Lower lobe of right lung (tissue), 2 donors: ENCODE measurements around the gene TMEM40. TPM values are rescaled to one million over a fixed set of nuclear protein-coding genes. Genes with fewer than 3 reads are reported as not detected.
A peak's percentile ranks its signal among the peaks of the same experiment; 100 is the strongest.

Experiments
- ATAC-seq, 2 donors: fragments of 200-7000 bp; cut with Tn5 transposase; one replicate each; pipeline ENCODE4 v1.9.1; 2020 to 2022; ENCODE audit warnings: mild to moderate bottlenecking in 2 of 2, moderate library complexity in 2 of 2
- DNase-seq: peaks from one replicate; pipeline ENCODE4 v3.0.0-alpha.2; 2020
- H3K27ac ChIP-seq: fragments of 200-600 bp; one replicate; pipeline ENCODE4 v1.8.0; 2022
- H3K27me3 ChIP-seq: fragments of 200-600 bp; one replicate; pipeline ENCODE4 v1.8.0; 2022; ENCODE audit warnings: low read depth
- H3K36me3 ChIP-seq: fragments of 200-600 bp; one replicate; pipeline ENCODE4 v1.8.0; 2022; ENCODE audit warnings: mild to moderate bottlenecking
- H3K4me1 ChIP-seq: fragments of 200-600 bp; one replicate; pipeline ENCODE4 v1.8.0; 2022
- H3K4me3 ChIP-seq: fragments of 200-600 bp; one replicate; pipeline ENCODE4 v1.8.0; 2022; ENCODE audit warnings: mild to moderate bottlenecking
- H3K9me3 ChIP-seq: fragments of 200-600 bp; one replicate; pipeline ENCODE4 v1.8.0; 2022
- CTCF ChIP-seq: fragments of 200-600 bp; IDR thresholded peaks from one replicate; pipeline ENCODE4 v1.8.0; 2022; ENCODE audit warnings: antibody characterized with exemption, mild to moderate bottlenecking
- intact Hi-C: fragments of 100-400 bp; cut with DNase I; formaldehyde crosslinking; loops from one replicate; pipeline ENCODE4 v1.11.0; 2022
- total RNA-seq: library from RNA; stranded (reverse); fragmentation: NEBNext Ultra II Directional; extraction: Animal tissue kit (Norgen Biotek cat#: 25700); gene quantifications from one replicate; pipeline ENCODE4 v1.2.1, GENCODE V29; 2021
- donor health status: DM: no; HTN: yes; CAD: no; lungs with severe emphysema.

The TMEM40 gene
- total RNA-seq, 1 donor from 2014 or later = 1.0 TPM

DNA sequence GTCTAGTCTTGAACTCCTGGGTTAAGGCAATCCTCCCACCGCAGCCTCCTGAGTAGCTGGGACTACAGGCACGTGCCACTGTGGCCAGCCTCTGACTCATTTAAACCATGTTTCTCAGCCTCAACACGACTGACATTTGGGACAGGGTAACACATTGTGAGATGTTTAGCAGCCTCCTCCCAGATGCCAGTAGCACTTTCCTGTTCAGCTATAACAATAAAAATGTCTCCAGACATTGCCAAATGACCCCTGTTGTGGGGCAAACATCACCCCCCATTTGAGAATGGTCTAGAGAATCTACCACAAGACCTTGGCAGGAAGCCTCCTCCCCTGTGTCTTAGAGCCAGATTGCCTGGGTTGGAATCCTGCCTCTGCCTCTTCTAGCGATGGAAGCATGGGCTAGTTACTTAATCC, 8.4 kb downstream of the TMEM40 start:
- intact Hi-C loops = no loop called here
- no peaks in the 10 kb centered on the region for H3K36me3 ChIP-seq
- no peaks in the 10 kb centered on the region for H3K27me3 ChIP-seq
- no peak for TF ChIP-seq CTCF
- peaks cover 8% of the 10 kb centered on the region for H3K4me1 ChIP-seq
- DNase-seq = no peak
- H3K9me3 ChIP-seq = no peaks in the 10 kb centered on the region
- no peak overlapping the region for H3K27ac ChIP-seq
- no peak overlapping the region for H3K4me3 ChIP-seq
- ATAC-seq = no peak

- Histone ChIP-seq H3K4me1 (peaks cover 8% of the 10 kb centered on the region), H3K9me3 (no peaks in the 10 kb centered on the region), H3K36me3 (no peaks in the 10 kb centered on the region), H3K4me3 (no peak overlapping the region), H3K27ac (no peak overlapping the region), H3K27me3 (no peaks in the 10 kb centered on the region)
- ATAC-seq = peak; percentile 60 to 67
- DNase-seq = no peak
- TF ChIP-seq CTCF = no peak
- intact Hi-C loops = no loop called here
Measured at GRCh38 chr3:12750223-12750622, 8.8 kb downstream of the TMEM40 start.

DNA sequence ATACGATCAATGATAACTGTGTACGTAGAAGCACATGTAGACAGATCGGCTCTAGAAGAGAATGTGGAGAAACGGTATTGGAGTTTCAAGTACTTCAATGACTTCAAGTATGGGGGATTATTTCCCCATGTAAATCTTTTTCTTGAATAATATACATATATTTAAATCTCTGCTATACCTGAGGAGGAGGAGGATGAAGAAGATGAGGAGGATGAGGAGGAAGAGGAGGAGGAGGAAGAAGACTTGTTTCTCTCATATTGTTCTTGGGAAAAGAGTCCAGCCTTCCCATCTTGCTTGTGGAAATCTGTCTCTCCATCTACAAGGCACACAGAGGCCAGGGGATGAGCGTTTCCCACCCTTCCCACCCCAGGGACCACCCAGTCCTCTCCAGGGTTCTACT, 10.6 kb downstream of the TMEM40 start:
- H3K9me3 ChIP-seq = no peaks in the 10 kb centered on the region
- no peak overlapping the region for H3K27ac ChIP-seq
- no peaks in the 10 kb centered on the region for H3K27me3 ChIP-seq
- no peak for ATAC-seq
- peaks cover 8% of the 10 kb centered on the region for H3K4me1 ChIP-seq
- TF ChIP-seq CTCF = no peak
- no peak overlapping the region for H3K4me3 ChIP-seq
- intact Hi-C loops = no loop called here
- H3K36me3 ChIP-seq = no peaks in the 10 kb centered on the region
- no peak for DNase-seq

- TF ChIP-seq CTCF = no peak
- no peak for DNase-seq
- no peak for ATAC-seq
Measured at GRCh38 chr3:12746419-12746818, 12.6 kb downstream of the TMEM40 start.

GRCh38 chr3:12744326-12744725, 14.7 kb downstream of the TMEM40 start:
- no peak for ATAC-seq
- H3K9me3 ChIP-seq = no peaks in the 10 kb centered on the region
- intact Hi-C loops = no loop called here
- H3K4me1 ChIP-seq = no peaks in the 10 kb centered on the region
- TF ChIP-seq CTCF = no peak
- H3K4me3 ChIP-seq = no peak overlapping the region
- H3K36me3 ChIP-seq = no peaks in the 10 kb centered on the region
- no peak for DNase-seq
- H3K27ac ChIP-seq = no peak overlapping the region
- no peaks in the 10 kb centered on the region for H3K27me3 ChIP-seq

More at GRCh38 chr3:12746419-12746818, 12.6 kb downstream of the TMEM40 start:
- no peaks in the 10 kb centered on the region for H3K36me3 ChIP-seq
- H3K4me3 ChIP-seq = no peak overlapping the region
- H3K27ac ChIP-seq = no peak overlapping the region
- intact Hi-C loops = no loop called here
- no peaks in the 10 kb centered on the region for H3K27me3 ChIP-seq
- peaks cover 8% of the 10 kb centered on the region for H3K4me1 ChIP-seq
- no peaks in the 10 kb centered on the region for H3K9me3 ChIP-seq

- ATAC-seq (no peak), DNase-seq (no peak)
- intact Hi-C loops = no loop called here
- H3K27me3 ChIP-seq = no peaks in the 10 kb centered on the region
- no peak overlapping the region for H3K27ac ChIP-seq
- no peaks in the 10 kb centered on the region for H3K36me3 ChIP-seq
- no peak for TF ChIP-seq CTCF
- H3K4me1 ChIP-seq = no peaks in the 10 kb centered on the region
- no peaks in the 10 kb centered on the region for H3K9me3 ChIP-seq
- no peak overlapping the region for H3K4me3 ChIP-seq
Measured at GRCh38 chr3:12743583-12743982, 15.5 kb downstream of the TMEM40 start.
